WI38 (cell line): ENCODE data around the gene NEO1.

Experiments used
- H3K4me3 ChIP-seq: 2 replicates; pipeline ENCODE4 v1.5.1; 2011; ENCODE audit warnings: low read depth, mild to moderate bottlenecking, control low read depth, low read length
- TF ChIP-seq, protein P1 (sequence below): IDR thresholded peaks from 2 replicates; pipeline ENCODE4 v1.5.1; 2012; ENCODE audit warnings: low read depth, mild to moderate bottlenecking, control low read depth, low read length

NEO1 gene

DNA sequence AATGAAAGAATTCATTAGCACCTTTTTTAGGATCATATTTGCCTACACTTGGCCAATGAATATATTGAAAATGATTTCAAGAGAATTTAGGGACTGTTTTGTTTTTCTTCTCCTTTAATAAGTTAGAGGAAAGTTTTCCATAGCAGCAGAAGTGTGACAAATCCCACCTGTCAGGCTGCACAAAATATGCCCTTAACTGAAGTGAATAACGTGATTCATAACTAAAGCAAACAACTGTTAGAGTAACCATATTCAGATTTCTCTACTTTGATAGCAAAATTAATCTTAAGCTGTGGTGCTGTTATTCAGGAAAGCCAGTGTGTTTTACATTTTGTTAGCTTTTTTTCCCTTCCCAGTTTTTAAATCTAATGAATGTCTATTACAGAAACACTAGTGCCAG lies 195.1 kb downstream of the NEO1 start:
- TF ChIP-seq, protein P1, sequence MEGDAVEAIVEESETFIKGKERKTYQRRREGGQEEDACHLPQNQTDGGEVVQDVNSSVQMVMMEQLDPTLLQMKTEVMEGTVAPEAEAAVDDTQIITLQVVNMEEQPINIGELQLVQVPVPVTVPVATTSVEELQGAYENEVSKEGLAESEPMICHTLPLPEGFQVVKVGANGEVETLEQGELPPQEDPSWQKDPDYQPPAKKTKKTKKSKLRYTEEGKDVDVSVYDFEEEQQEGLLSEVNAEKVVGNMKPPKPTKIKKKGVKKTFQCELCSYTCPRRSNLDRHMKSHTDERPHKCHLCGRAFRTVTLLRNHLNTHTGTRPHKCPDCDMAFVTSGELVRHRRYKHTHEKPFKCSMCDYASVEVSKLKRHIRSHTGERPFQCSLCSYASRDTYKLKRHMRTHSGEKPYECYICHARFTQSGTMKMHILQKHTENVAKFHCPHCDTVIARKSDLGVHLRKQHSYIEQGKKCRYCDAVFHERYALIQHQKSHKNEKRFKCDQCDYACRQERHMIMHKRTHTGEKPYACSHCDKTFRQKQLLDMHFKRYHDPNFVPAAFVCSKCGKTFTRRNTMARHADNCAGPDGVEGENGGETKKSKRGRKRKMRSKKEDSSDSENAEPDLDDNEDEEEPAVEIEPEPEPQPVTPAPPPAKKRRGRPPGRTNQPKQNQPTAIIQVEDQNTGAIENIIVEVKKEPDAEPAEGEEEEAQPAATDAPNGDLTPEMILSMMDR: no peak

DNA sequence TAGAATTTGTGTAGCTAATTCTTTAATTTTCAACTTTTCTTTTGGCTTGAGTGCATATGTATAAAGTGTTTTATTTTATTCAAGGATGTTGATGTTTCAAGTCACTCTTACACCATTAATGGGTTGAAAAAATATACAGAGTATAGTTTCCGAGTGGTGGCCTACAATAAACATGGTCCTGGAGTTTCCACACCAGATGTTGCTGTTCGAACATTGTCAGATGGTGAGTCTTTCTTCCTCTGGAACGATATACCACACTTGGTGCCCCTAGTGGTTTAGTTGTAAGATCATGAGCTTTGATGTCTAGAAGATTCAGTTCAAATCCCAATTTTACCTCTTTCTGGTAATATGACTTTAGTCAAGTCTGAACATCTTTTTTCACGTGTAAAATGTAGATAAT lies 197.2 kb downstream of the NEO1 start:
- TF ChIP-seq, protein P1: peak; percentile 18; the same call in 1 of the 2 replicates

More for the DNA sequence above, 195.1 kb downstream of the NEO1 start:
- H3K4me3 ChIP-seq: no peak overlapping the region

DNA sequence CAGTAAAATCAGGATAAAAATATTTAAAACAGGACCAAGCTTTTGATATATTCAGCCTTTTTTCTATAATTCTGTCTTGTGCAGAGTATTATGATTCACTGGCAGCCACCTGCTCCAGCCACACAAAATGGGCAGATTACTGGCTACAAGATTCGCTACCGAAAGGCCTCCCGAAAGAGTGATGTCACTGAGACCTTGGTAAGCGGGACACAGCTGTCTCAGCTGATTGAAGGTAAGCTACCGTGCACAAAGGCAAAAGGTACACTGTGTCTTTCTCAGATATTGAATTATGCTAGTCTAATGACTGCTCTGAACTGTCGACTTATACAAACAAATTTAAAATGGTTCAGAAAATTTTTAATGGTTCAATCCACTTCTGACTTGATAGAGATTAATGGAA lies 202.3 kb downstream of the NEO1 start:
- no peak overlapping the region for H3K4me3 ChIP-seq
- TF ChIP-seq, protein P1: no peak

More for the DNA sequence above, 197.2 kb downstream of the NEO1 start:
- H3K4me3 ChIP-seq: no peak overlapping the region

DNA sequence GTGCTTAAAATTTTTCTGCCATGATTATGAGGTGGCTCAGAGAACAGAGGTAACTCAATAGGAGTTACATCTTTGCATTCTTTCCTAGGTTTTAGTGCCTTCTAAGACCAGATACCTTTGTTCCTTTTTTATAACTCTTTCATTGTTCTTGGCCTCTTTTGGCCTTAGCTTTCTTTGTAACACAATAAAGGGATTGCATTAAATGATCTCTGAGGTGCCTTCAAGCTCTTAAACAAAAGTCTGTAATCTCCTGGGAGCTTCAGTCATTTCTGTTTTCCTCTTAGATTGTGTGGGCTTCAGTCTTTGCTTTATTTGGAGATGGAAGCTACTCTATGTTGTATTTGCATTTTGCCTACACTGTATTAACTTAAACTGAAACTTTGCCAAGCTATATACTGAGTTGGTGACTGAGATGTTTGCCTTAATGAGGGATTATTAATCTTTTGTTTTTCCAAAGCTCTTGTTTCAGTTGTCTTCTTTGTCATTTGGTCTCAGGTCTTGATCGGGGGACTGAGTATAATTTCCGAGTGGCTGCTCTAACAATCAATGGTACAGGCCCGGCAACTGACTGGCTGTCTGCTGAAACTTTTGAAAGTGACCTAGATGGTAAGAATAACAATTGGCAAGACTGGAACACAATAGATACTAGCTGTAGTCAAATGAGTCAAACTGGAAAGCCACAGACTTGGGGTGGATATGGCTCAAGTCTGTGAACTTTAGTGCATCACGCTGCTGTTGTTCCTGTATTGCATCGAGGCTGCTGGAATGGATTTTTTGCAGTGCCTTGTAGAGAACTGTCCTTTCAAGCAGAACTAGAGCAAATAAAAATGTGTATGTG lies 206.2 kb downstream of the NEO1 start:
- H3K4me3 ChIP-seq: no peak overlapping the region
- TF ChIP-seq, protein P1: no peak

DNA sequence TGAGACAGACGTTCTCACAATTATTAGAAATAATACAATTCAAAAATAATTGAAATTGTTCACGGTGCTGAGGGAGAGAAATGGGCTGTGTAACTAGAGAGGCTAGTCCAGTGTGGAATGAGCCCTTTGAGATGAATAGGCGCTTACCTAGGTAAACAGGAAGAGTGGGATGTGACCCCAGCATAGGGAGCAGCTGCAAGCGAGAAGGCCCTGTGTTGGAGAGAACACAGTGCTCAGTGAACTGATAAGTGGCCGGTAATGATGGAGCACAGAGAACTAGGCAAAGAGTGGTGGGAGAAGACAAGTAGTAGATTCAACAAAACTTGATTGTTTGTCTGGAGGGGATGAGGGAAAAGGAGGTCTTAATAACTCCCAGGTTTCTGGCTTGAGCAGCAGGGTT lies 212.6 kb downstream of the NEO1 start:
- TF ChIP-seq, protein P1: no peak
- no peak overlapping the region for H3K4me3 ChIP-seq

DNA sequence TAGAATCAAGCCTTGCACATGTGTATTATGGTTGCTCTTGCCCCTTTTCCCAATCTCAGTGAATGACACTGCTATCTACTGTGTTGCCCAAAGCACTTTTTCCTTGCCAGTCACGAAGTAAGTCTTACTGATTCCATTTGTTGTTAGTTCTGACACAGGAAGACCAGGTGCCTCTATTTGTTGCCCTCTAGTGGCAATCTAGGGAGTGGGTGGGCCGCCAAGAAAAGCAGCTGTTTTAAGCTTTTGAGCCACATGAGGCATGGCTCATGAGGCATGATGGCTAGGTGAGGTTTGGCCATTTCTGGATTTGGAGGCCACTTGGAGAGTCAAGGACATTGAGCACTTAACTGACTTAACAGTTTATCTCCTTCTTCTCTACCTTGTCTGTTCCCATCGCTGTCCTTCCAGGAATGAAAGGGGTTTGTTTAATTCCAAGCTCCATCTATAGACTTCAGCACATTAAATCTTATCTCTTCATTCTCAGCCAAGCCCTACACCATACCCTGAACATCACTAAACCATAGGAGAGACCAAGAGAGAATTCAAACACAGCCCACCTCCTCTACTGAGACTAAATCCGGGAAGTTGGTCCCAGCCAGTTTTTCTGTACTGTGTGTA lies 213.4 kb downstream of the NEO1 start:
- TF ChIP-seq, protein P1: peak; percentile 44

DNA sequence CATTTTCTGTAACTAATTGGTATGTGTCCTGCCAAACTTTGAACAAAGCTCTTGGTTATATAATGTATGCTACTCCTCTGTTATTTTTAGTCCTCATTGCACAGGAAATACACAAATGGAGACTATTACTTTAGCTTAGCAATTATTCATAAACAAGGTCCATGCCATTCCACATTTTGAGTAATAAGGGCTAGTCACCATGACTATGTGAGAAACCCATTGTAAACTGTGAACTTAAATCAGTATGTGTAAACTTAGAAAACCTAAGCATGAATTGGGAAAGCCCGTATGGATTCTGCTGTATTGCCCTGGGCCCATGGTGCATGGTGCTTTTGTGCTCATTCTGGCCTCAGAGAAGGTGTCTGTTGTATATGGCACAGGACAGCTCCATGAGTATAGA lies 216.2 kb downstream of the NEO1 start:
- TF ChIP-seq, protein P1: no peak
- no peak overlapping the region for H3K4me3 ChIP-seq

More for the DNA sequence above, 213.4 kb downstream of the NEO1 start:
- H3K4me3 ChIP-seq: no peak overlapping the region
